H1 (cell line): ENCODE results near the gene GRK6. TPM values are rescaled to one million over a fixed set of nuclear protein-coding genes. Genes with fewer than 3 reads are reported as not detected.

Experiments
- CTCF ChIA-PET: fragments of 300-600 bp; sonication (Branson Sonifier 250); formaldehyde crosslinking; loops from one replicate; lab custom pipeline; 2021; ENCODE audit not compliant: partially characterized antibody; lab: Charles Lee
- POLR2A ChIA-PET: fragments of 300-600 bp; sonication (Branson Sonifier 250); formaldehyde crosslinking; loops from one replicate; lab custom pipeline; 2021; ENCODE audit warnings: inconsistent platforms; ENCODE audit not compliant: partially characterized antibody; lab: Charles Lee
- DNase-seq, 2 experiments: peaks; one replicate each; pipeline versions ENCODE4 v3.0.0 to v3.0.0-alpha.2; 2010 to 2022; ENCODE audit warnings: low spot score in 2 of 2, low read depth in 1 of 2, mixed read lengths in 1 of 2
- FAIRE-seq: peaks from 2 replicates; lab custom pipeline; 2011; peaks lifted over from hg19 to GRCh38; lab: Jason Lieb, UNC
- H2AFZ ChIP-seq: 2 replicates; pipeline ENCODE4 v1.8.1; 2012; ENCODE audit warnings: low read length, inconsistent platforms
- H2AK5ac ChIP-seq: 2 replicates; pipeline ENCODE4 v1.6.1; 2013; ENCODE audit warnings: low read depth, low read length
- H2BK120ac ChIP-seq: replicated peaks from 2 replicates; pipeline ENCODE3; 2013; ENCODE audit warnings: low read depth, low read length, inconsistent platforms
- H2BK12ac ChIP-seq: 2 replicates; pipeline ENCODE4 v1.6.1; 2013; ENCODE audit warnings: low read depth, low read length
- H2BK15ac ChIP-seq: 2 replicates; pipeline ENCODE4 v1.6.1; 2013; ENCODE audit warnings: low read length
- H2BK20ac ChIP-seq: 2 replicates; pipeline ENCODE4 v1.6.1; 2013; ENCODE audit warnings: low read length
- H2BK5ac ChIP-seq: 2 replicates; pipeline ENCODE4 v1.6.1; 2013; ENCODE audit warnings: low read depth, low read length
- H3K14ac ChIP-seq: 2 replicates; pipeline ENCODE4 v1.6.1; 2013; ENCODE audit warnings: inconsistent platforms; ENCODE audit not compliant: insufficient read length
- H3K18ac ChIP-seq: 2 replicates; pipeline ENCODE4 v1.6.1; 2013; ENCODE audit warnings: low read length; ENCODE audit errors: extremely low read depth
- H3K23ac ChIP-seq: 2 replicates; pipeline ENCODE4 v1.6.1; 2013; ENCODE audit warnings: inconsistent platforms; ENCODE audit not compliant: insufficient read length
- H3K23me2 ChIP-seq: 2 replicates; pipeline ENCODE4 v1.6.1; 2013; ENCODE audit warnings: low read depth, low read length
- H3K27ac ChIP-seq: 2 replicates; pipeline ENCODE4 v1.6.1; 2011; ENCODE audit warnings: low read depth, low read length, inconsistent platforms
- H3K27me3 ChIP-seq, 4 experiments: replicated peaks in 1 of 4; 1 replicate in 1 of 4; 2 replicates in 3 of 4; pipeline versions ENCODE4 v1.6.1 to v1.8.1; 2011 to 2013; ENCODE audit warnings: low read length in 3 of 4, mild to moderate bottlenecking in 3 of 4, inconsistent platforms in 2 of 4, mixed read lengths in 2 of 4, moderate library complexity in 1 of 4; ENCODE audit not compliant: control insufficient read depth in 3 of 4, insufficient read depth in 3 of 4; ENCODE audit errors: extremely low read depth in 1 of 4
- H3K36me3 ChIP-seq, 4 experiments: 2 replicates each; pipeline versions ENCODE4 v1.6.1 to v1.8.1; 2011 to 2013; ENCODE audit warnings: mild to moderate bottlenecking in 4 of 4, low read length in 3 of 4, moderate library complexity in 2 of 4, control low read depth in 1 of 4, inconsistent platforms in 1 of 4; ENCODE audit not compliant: insufficient read depth in 4 of 4, control insufficient read depth in 2 of 4
- H3K4ac ChIP-seq: replicated peaks from 2 replicates; pipeline ENCODE3; 2013; ENCODE audit warnings: low read length, low read depth, mixed read lengths, inconsistent platforms; ENCODE audit not compliant: insufficient read length
- H3K4me1 ChIP-seq, 4 experiments: replicated peaks in 1 of 4; 1 replicate in 1 of 4; 2 replicates in 3 of 4; pipeline versions ENCODE4 v1.6.1 to v1.8.1; 2011 to 2013; ENCODE audit warnings: low read length in 3 of 4, inconsistent platforms in 2 of 4, mixed read lengths in 1 of 4; ENCODE audit not compliant: insufficient read depth in 4 of 4, control insufficient read depth in 3 of 4
- H3K4me2 ChIP-seq, 2 experiments: 2 replicates each; pipeline versions ENCODE4 v1.6.1 to v1.8.1; 2011 to 2013; ENCODE audit warnings: low read depth in 2 of 2, low read length in 2 of 2, control low read depth in 1 of 2, inconsistent platforms in 1 of 2, mild to moderate bottlenecking in 1 of 2; ENCODE audit not compliant: insufficient read depth in 1 of 2
- H3K4me3 ChIP-seq, 4 experiments: fragments of 200-600, 300-600 bp in 1 of 4; sonication (generic), shearing (Covaris generic), sonication (Bioruptor Twin) in 1 of 4; 2 replicates each; pipeline versions ENCODE4 v1.5.1 to v1.8.1; 2011 to 2016; ENCODE audit warnings: low read length in 4 of 4, low read depth in 3 of 4, control low read depth in 2 of 4, inconsistent platforms in 2 of 4, mild to moderate bottlenecking in 2 of 4, mixed read lengths in 1 of 4, moderate library complexity in 1 of 4; ENCODE audit not compliant: insufficient read depth in 2 of 4; ENCODE audit errors: extremely low read depth in 1 of 4
- H3K56ac ChIP-seq: replicated peaks from 2 replicates; pipeline ENCODE3; 2013; ENCODE audit warnings: low read depth, mild to moderate bottlenecking, mixed read lengths, low read length, inconsistent platforms; ENCODE audit not compliant: insufficient read length
- H3K79me1 ChIP-seq: 2 replicates; pipeline ENCODE4 v1.6.1; 2013; ENCODE audit warnings: low read depth, low read length, control low read depth
- H3K79me2 ChIP-seq, 2 experiments: 2 replicates each; pipeline versions ENCODE4 v1.6.1 to v1.8.1; 2012 to 2013; ENCODE audit warnings: low read length in 2 of 2, mild to moderate bottlenecking in 2 of 2, inconsistent platforms in 1 of 2; ENCODE audit not compliant: insufficient read depth in 2 of 2, control insufficient read depth in 1 of 2
- H3K9ac ChIP-seq, 4 experiments: replicated peaks in 1 of 4; 1 replicate in 1 of 4; 2 replicates in 3 of 4; pipeline versions ENCODE4 v1.6.1 to v1.8.1; 2011 to 2013; ENCODE audit warnings: low read depth in 3 of 4, low read length in 3 of 4, control low read depth in 2 of 4, mild to moderate bottlenecking in 2 of 4, moderate library complexity in 2 of 4, inconsistent platforms in 1 of 4; ENCODE audit errors: extremely low read depth in 1 of 4
- H3K9me3 ChIP-seq, 2 experiments: 2 replicates each; pipeline versions ENCODE4 v1.6.1 to v1.8.1; 2012 to 2013; ENCODE audit warnings: mild to moderate bottlenecking in 2 of 2, moderate library complexity in 2 of 2, control low read depth in 1 of 2, inconsistent platforms in 1 of 2, low read depth in 1 of 2, low read length in 1 of 2, mixed read lengths in 1 of 2; ENCODE audit not compliant: insufficient read depth in 2 of 2
- H4K20me1 ChIP-seq, 2 experiments: replicated peaks in 1 of 2; 2 replicates each; pipeline versions ENCODE3 to v1.8.1; 2011 to 2013; ENCODE audit warnings: inconsistent platforms in 2 of 2, low read length in 2 of 2, mild to moderate bottlenecking in 1 of 2; ENCODE audit not compliant: insufficient read depth in 2 of 2, control insufficient read depth in 1 of 2
- H4K5ac ChIP-seq: 2 replicates; pipeline ENCODE4 v1.6.1; 2013; ENCODE audit warnings: low read length, low read depth, mixed read lengths, inconsistent platforms; ENCODE audit not compliant: insufficient read length
- H4K8ac ChIP-seq: 2 replicates; pipeline ENCODE4 v1.8.0; 2013; ENCODE audit warnings: mild to moderate bottlenecking, moderate library complexity, low read length, inconsistent platforms; ENCODE audit not compliant: insufficient read depth; ENCODE audit errors: extremely low read depth
- H4K91ac ChIP-seq: replicated peaks from 2 replicates; pipeline ENCODE3; 2013; ENCODE audit warnings: low read length, mixed read lengths, inconsistent platforms; ENCODE audit not compliant: insufficient read length
- CTBP2 ChIP-seq: IDR thresholded peaks from 2 replicates; pipeline ENCODE4 v1.7.0; 2011; ENCODE audit warnings: borderline replicate concordance, mild to moderate bottlenecking, moderate library complexity, mixed read lengths, low read length; ENCODE audit not compliant: insufficient read depth, insufficient read length
- HDAC2 ChIP-seq, 2 experiments: fragments of 300-600 bp in 1 of 2; sonication (generic) in 1 of 2; IDR thresholded peaks; 2 replicates each; pipeline ENCODE4 v1.6.1; 2011 to 2012; ENCODE audit warnings: low read depth in 2 of 2, low read length in 2 of 2, mild to moderate bottlenecking in 2 of 2, moderate library complexity in 2 of 2, borderline replicate concordance in 1 of 2, inconsistent platforms in 1 of 2
- KDM4A ChIP-seq: IDR thresholded peaks from one replicate; pipeline ENCODE4 v1.7.1; 2012; ENCODE audit warnings: low read depth, mild to moderate bottlenecking, moderate library complexity, low read length, inconsistent platforms; ENCODE audit not compliant: severe bottlenecking
- MAX ChIP-seq: IDR thresholded peaks from 2 replicates; pipeline ENCODE4 v1.6.1; 2012; ENCODE audit warnings: inconsistent platforms
- NANOG ChIP-seq: IDR thresholded peaks from 2 replicates; pipeline ENCODE4 v1.6.1; 2011; ENCODE audit warnings: low read length, low read depth, mild to moderate bottlenecking, inconsistent platforms; ENCODE audit not compliant: insufficient read depth, poor library complexity, severe bottlenecking
- NRF1 ChIP-seq: IDR thresholded peaks from 2 replicates; pipeline ENCODE4 v1.6.1; 2011; ENCODE audit warnings: mild to moderate bottlenecking, low read depth, low read length, improper control_type of control experiment
- POLR2A ChIP-seq, 2 experiments: IDR thresholded peaks; 1 replicate in 1 of 2; 2 replicates in 1 of 2; pipeline ENCODE4 v1.6.1; 2011; ENCODE audit warnings: low read depth in 2 of 2, low read length in 2 of 2, mild to moderate bottlenecking in 2 of 2; ENCODE audit errors: control extremely low read depth in 1 of 2
- POLR2AphosphoS5 ChIP-seq: IDR thresholded peaks from 2 replicates; pipeline ENCODE4 v1.6.1; 2011; ENCODE audit warnings: low read depth, low read length
- SIRT6 ChIP-seq: IDR thresholded peaks from one replicate; pipeline ENCODE4 v1.7.1; 2012; ENCODE audit warnings: low read length, inconsistent platforms
- TAF7 ChIP-seq: optimal IDR thresholded peaks from 2 replicates; pipeline ENCODE3; 2011; ENCODE audit warnings: low read depth, mild to moderate bottlenecking, inconsistent platforms, low read length, moderate library complexity, borderline replicate concordance
- YY1 ChIP-seq: IDR thresholded peaks from 2 replicates; pipeline ENCODE4 v1.6.1; 2011; ENCODE audit warnings: low read depth, mild to moderate bottlenecking, low read length
- WGBS, 2 experiments: shearing (Covaris generic) in 1 of 2; methylation state at CpG; one replicate each; pipeline versions ENCODE4 v1.1.6 to v1.1.7; 2013 to 2015; ENCODE audit warnings: low lambda C conversion rate in 2 of 2, mixed read lengths in 2 of 2, inconsistent platforms in 1 of 2, low coverage in 1 of 2, missing lambda C conversion rate in 1 of 2; ENCODE audit not compliant: insufficient replicate concordance in 2 of 2, insufficient coverage in 1 of 2, insufficient read length in 1 of 2; ENCODE audit errors: extremely low coverage in 1 of 2, missing lambda C conversion rate in 1 of 2; 5-methylcytosine and 5-hydroxymethylcytosine counted together
- polyA plus RNA-seq, 7 experiments: library from polyadenylated mRNA; depleted of rRNA in 3 of 7; stranded (reverse) in 5 of 7; unstranded in 2 of 7; fragments of >200 nt in 5 of 7; fragments of 200-250 nt in 2 of 7; gene quantifications; 1 replicate in 5 of 7; 2 replicates in 1 of 7; 4 replicates in 1 of 7; pipeline versions ENCODE4 v1.2.1 to v1.2.3, GENCODE V29; 2011 to 2013; ENCODE audit warnings: missing spikeins in 2 of 7, mixed read lengths in 2 of 7
- total RNA-seq: library from RNA; stranded (reverse); fragmentation: NEBNext Ultra II Directional; extraction: Animal tissue kit (Norgen Biotek cat#: 25700); gene quantifications from 2 replicates; pipeline ENCODE4 v1.2.1, GENCODE V29; 2021
- TF ChIP-seq, protein P1 (sequence below): IDR thresholded peaks from 2 replicates; pipeline ENCODE4 v1.6.1; 2011; ENCODE audit warnings: low read depth, mild to moderate bottlenecking, low read length; ENCODE audit not compliant: insufficient read depth

Gene GRK6
- total and polyA plus RNA-seq, 2 of the 8 experiments (the other 6 are each of a cell fraction or from before 2014, with no cell fraction given) = 31.8 to 57.8 TPM

- Histone ChIP-seq H2AK5ac (peak overlapping the region; percentile 34; the same call in 1 of the 2 replicates), H3K27ac (no peak overlapping the region), H3K4me3 (no peak overlapping the region), H2BK5ac (peak overlapping the region; percentile 7; the same call in 1 of the 2 replicates), H3K9ac (no peak overlapping the region), H3K4me1 (peaks cover 0 to 3% (median 0%) of the 10 kb centered on the region in 4 experiments; a peak in 4 of 7 replicates), H3K56ac (no peak overlapping the region), H3K4me2 (no peak overlapping the region), H3K14ac (no peak overlapping the region), H4K5ac (no peak overlapping the region), H3K23me2 (no peaks in the 10 kb centered on the region), H4K20me1 (no peaks in the 10 kb centered on the region), H2BK12ac (peak overlapping the region; percentile 91; the same call in 1 of the 2 replicates), H4K8ac (no peak overlapping the region), H3K36me3 (no peaks in the 10 kb centered on the region), H3K79me2 (no peaks in the 10 kb centered on the region), H2AFZ (no peak overlapping the region), H4K91ac (no peak overlapping the region), H3K27me3 (peaks cover 0 to 16% (median 11%) of the 10 kb centered on the region in 4 experiments; a peak in 6 of 7 replicates), H3K79me1 (no peaks in the 10 kb centered on the region), H2BK20ac (no peak overlapping the region), H2BK15ac (0 out of 2 replicates have a peak overlapping the region, but pooled peaks have one; percentile 12), H2BK120ac (no peak overlapping the region), H3K4ac (no peak overlapping the region), H3K18ac (no peak overlapping the region), H3K23ac (no peak overlapping the region), H3K9me3 (no peaks in the 10 kb centered on the region)
- 73% methylated on average over 5 of the region's 5 CpGs; no CpG with 5 or more reads in 1 of the 2 experiments for WGBS, 2 experiments
- DNase-seq (no peak), FAIRE-seq (no peak)
- ChIA-PET POLR2A (interaction anchor here (1.3 to 4.2 kb wide), 5 partner anchors 9 to 103 kb away, joined by 3 to 16 read pairs (median 4); partner anchors contain the start of gene PDLIM7), CTCF (interaction anchor here (0.6 to 18.7 kb wide), 7 partner anchors 9 to 599 kb away, joined by 3 to 430 read pairs (median 37); partner anchors contain the start of genes PFN3, PRR7 and SLC34A1)
- TF ChIP-seq HDAC2 (IDR thresholded peaks at IDR 0.05; ENCODE audit: borderline replicate concordance in 1 of 2, low read depth in 2 of 2, low read length in 2 of 2) (no peak), NRF1 (no peak), POLR2A (IDR thresholded peaks at IDR 0.05; ENCODE audit: control extremely low read depth in 1 of 2, low read depth in 2 of 2, low read length in 2 of 2) (no peak), SIRT6 (no peak), YY1 (no peak), TAF7 (no peak), NANOG (no peak), POLR2AphosphoS5 (no peak), CTBP2 (no peak), KDM4A (no peak), MAX (no peak)
- TF ChIP-seq, protein P1, sequence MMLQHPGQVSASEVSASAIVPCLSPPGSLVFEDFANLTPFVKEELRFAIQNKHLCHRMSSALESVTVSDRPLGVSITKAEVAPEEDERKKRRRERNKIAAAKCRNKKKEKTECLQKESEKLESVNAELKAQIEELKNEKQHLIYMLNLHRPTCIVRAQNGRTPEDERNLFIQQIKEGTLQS = no peak
Measured at GRCh38 chr5:177393990-177394389, 32.5 kb upstream of the GRK6 start.
